ENCODE measurements around the gene WDR12.
"Not testable (repeated sequence)": the region's sequence is repeated elsewhere in the genome, so short reads cannot be mapped to it uniquely, and the experiment has no call there.

Gene WDR12

DNA sequence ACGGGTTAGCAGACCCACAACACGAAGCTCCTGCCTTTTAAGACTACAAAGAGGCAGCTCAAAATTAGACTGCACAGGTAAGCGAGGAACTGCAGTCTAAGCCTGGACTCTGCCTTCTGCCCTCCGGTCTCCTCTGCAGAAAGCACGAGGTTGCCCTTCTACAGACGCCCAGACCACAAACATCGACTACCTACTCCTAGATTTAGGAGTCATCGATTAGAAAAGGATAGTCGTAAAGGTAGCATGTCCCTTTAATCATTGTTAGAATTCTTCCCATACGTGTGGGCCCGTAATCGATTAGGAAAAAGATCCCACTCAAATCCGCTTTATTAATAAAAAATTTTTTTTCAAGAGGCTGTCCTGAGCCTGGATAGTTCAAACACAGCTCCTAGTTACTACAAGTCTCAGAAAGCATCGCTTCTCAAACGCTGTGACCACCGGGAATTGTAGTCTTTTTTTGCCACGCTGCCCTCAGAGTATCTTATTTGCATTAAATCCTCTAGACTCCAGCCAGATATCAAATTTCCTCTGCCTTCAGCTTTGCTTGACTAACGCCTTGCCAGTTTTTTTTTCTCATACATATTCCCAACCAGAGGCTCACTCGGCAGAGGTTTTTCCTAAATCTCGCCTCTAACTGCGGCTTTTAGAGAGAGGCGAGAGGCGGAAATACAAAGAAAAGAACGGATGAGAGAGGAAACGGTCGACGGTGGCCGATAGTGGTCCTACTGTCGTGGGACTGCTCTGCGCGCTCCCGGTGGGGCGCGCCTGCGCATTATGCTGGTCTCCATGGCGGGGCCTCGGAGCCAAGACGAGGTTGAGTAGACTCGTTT is at the start of gene WDR12, which contains the start of gene CARF:
WDR12 (minus strand) TSS at position 162 of the 830 bp plus-strand sequence. CDS start 197 bp downstream, outside the sequence.
CARF (plus strand) TSS at position 764 of the 830 bp plus-strand sequence. CDS start 29,628 bp downstream, outside the sequence.
- Histone ChIP-seq H3K9me3 (ENCODE audit: control insufficient read depth, insufficient read depth, low read length) (no peaks in the 10 kb centered on the region; the same call in 1 of the 2 replicates), H3K4me1 (ENCODE audit: insufficient read depth, low read length) (no peaks in the 10 kb centered on the region), H3K9ac (ENCODE audit: low read depth, low read length) (peak within 1 kb of the TSS; percentile 90), H3K36me3 (ENCODE audit: insufficient read depth, low read length) (no peaks in the 10 kb centered on the region; the same call in 1 of the 2 replicates)

DNA sequence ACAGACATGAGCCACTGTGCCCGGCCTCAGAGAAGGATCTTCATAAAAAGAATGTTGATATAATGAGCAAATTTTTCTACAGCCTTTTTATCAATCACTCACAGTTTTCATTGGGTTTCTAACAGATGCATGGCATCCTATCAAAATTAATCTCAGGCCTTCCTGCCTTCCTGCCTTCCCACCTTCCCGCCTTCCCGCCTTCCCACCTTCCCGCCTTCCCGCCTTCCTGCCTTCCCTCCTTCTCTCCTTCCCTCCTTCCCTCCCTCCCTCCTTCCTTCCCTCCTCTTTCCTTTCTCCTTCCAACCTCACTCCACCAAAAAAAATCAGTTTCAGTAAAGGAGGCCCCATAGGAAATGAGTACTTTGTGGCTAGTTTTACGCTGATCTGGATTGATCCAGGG is 49.1 kb upstream of the WDR12 start:
- H3K9me3 ChIP-seq (ENCODE audit: control insufficient read depth, insufficient read depth, low read length) = no peaks in the 10 kb centered on the region
- H3K4me1 ChIP-seq (ENCODE audit: insufficient read depth, low read length) = no peaks in the 10 kb centered on the region; the same call in 1 of the 2 replicates
- no peaks in the 10 kb centered on the region for H3K36me3 ChIP-seq (ENCODE audit: insufficient read depth, low read length)
- no peak overlapping the region for H3K9ac ChIP-seq (ENCODE audit: low read depth, low read length)

DNA sequence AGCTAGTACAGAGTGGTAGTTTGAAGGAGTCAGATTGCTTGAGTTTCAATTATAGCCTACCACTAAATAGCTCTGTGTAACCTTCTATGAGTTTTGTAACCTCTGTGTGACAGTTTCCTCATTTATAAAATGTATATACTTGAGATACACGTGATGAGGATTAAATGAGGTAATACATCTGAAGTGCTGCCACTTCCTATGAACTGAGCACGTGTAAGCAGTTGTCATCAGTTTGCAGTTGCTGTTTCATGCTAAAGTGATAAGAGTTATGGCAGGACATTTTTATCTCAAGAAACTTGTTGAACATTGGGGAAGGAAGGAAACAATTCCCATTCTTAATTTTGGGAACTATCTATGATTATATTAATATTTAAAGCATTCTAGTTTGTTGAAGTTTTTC is 39.1 kb upstream of the WDR12 start:
- Histone ChIP-seq H3K4me1 (ENCODE audit: insufficient read depth, low read length) (no peaks in the 10 kb centered on the region), H3K9me3 (ENCODE audit: control insufficient read depth, insufficient read depth, low read length) (0 out of 2 replicates have a peak, but pooled peaks cover under 1% of the 10 kb centered on the region), H3K36me3 (ENCODE audit: insufficient read depth, low read length) (peaks cover 4% of the 10 kb centered on the region; the same call in 1 of the 2 replicates), H3K9ac (ENCODE audit: low read depth, low read length) (no peak overlapping the region)

DNA sequence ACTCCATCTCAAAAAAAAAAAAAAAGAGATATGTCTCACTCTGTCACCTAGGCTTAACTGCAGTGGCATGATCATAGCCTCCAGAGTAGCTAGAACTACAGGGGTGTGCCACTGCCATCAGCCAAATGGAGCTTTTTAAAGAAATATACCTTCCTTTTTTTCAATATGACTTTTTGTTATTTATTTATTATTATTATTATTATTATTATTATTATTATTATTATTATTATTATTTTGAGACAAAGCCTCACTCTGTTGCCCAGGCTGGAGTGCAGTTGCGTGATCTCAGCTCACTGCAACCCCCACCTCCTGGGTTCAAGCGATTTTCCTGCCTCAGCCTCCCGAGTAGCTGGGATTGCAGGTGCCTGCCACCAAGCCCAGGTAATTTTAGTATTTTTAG is 37.9 kb upstream of the WDR12 start:
- not testable (repeated sequence) for H3K9ac ChIP-seq (ENCODE audit: low read depth, low read length); H3K36me3 ChIP-seq (ENCODE audit: insufficient read depth, low read length)

DNA sequence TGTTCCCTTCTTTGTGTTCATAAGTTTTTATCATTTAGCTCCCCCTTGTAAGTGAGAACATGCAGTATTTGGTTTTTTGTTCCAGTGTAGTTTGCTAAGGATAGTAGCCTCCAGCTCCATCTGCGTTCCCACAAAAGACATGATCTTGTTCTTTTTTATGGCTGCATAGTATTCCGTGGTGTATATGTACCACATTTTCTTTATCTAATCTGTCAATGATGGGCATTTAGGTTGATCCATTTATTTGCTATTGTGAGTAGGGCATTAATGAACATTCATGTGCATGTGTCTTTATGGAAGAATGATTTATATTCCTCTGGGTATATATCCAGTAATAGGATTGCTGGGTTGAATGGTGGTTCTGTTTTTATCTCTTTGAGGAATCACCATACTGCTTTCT is 34.0 kb upstream of the WDR12 start:
- Histone ChIP-seq H3K9ac (ENCODE audit: low read depth, low read length) (no peak overlapping the region), H3K9me3 (ENCODE audit: control insufficient read depth, insufficient read depth, low read length) (0 out of 2 replicates have a peak, but pooled peaks cover 3% of the 10 kb centered on the region), H3K36me3 (ENCODE audit: insufficient read depth, low read length) (peaks cover 4% of the 10 kb centered on the region; the same call in 1 of the 2 replicates), H3K4me1 (ENCODE audit: insufficient read depth, low read length) (no peaks in the 10 kb centered on the region)

More for the DNA sequence above, 37.9 kb upstream of the WDR12 start:
- not testable (repeated sequence) for H3K4me1 ChIP-seq (ENCODE audit: insufficient read depth, low read length); H3K9me3 ChIP-seq (ENCODE audit: control insufficient read depth, insufficient read depth, low read length)

DNA sequence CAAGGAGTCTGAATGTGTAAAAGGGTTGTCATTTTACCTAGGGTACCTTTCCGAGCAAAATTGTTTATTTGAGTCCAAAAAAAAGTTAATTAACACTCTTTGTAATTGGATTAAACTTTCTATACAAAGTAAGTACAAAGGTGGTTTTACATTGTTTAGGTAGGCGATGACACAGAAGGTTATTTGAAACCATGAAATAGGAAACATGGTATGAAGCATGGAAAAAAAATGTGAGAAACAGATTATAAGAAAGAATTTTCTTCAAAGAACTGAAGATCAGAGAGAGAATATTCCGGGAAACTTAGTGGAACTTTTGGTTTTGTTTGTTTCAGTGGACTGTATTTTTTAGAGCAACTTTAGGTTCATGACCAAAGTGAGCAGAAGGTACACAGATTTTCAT is 33.3 kb upstream of the WDR12 start:
- Histone ChIP-seq H3K9ac (ENCODE audit: low read depth, low read length) (no peak overlapping the region), H3K36me3 (ENCODE audit: insufficient read depth, low read length) (peaks cover 4% of the 10 kb centered on the region; the same call in 1 of the 2 replicates), H3K9me3 (ENCODE audit: control insufficient read depth, insufficient read depth, low read length) (0 out of 2 replicates have a peak, but pooled peaks cover 3% of the 10 kb centered on the region), H3K4me1 (ENCODE audit: insufficient read depth, low read length) (no peaks in the 10 kb centered on the region)

DNA sequence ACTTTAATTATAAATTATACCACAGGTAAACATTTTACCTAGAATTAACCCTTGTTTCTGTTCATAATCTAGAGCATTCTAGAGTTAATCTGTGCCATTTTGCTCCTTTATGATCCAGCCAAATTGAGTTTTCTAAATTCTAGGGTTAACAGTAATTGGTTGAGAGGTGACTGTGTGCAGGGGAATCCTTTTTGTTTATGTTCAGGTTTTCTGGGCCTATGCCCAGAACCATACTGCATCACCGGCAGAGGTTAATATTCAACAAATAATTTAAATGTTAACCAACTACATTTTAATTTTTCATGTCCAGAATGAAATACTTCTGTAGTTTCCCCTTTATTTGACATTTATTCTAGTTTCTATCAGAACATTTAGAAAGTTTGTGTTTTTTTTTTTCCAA is 32.9 kb upstream of the WDR12 start:
- Histone ChIP-seq H3K36me3 (ENCODE audit: insufficient read depth, low read length) (peaks cover 4% of the 10 kb centered on the region; the same call in 1 of the 2 replicates), H3K9me3 (ENCODE audit: control insufficient read depth, insufficient read depth, low read length) (0 out of 2 replicates have a peak, but pooled peaks cover 3% of the 10 kb centered on the region), H3K9ac (ENCODE audit: low read depth, low read length) (no peak overlapping the region), H3K4me1 (ENCODE audit: insufficient read depth, low read length) (no peaks in the 10 kb centered on the region)

DNA sequence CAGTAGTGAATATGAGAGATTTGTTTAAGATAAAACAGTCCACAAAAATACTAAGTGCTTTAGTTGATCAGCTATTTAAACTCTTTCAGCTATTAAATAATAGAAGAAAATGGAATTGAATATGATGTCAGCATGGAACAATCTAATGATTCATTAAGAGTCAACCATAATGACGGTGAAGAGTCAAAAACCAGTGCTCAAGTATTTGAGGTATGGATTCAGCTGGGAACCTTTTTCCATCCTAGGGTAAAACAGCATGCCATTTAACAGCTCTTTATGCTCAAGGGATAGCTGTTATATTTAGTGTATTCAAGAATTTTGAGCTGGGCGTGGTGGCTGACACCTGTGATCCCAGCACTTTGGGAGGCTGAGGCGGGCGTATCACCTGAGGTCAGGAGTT is 30.3 kb upstream of the WDR12 start:
- H3K36me3 ChIP-seq (ENCODE audit: insufficient read depth, low read length) = no peaks in the 10 kb centered on the region
- no peak overlapping the region for H3K9ac ChIP-seq (ENCODE audit: low read depth, low read length)
- H3K9me3 ChIP-seq (ENCODE audit: control insufficient read depth, insufficient read depth, low read length) = 0 out of 2 replicates have a peak, but pooled peaks cover 3% of the 10 kb centered on the region
- no peaks in the 10 kb centered on the region for H3K4me1 ChIP-seq (ENCODE audit: insufficient read depth, low read length)

DNA sequence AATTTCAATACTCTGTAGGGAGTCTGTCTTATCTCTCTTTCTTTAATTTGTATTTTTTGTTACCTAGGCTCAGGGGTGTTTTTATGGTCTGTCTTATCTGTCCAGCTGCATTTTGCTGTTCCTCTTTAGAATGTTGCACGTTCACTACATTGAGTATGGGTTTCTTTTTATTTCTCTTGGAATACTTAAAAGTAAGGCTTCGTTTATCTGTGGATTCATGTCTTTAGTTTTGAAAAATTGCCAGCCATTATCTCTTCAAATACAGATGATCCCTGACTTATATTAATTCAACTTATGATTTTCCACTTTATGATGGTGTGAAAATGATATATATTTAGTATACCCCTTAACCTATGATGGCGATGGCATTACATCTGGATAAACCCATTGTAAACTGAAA is 27.5 kb upstream of the WDR12 start:
- no peaks in the 10 kb centered on the region for H3K9me3 ChIP-seq (ENCODE audit: control insufficient read depth, insufficient read depth, low read length)
- no peaks in the 10 kb centered on the region for H3K36me3 ChIP-seq (ENCODE audit: insufficient read depth, low read length)
- H3K4me1 ChIP-seq (ENCODE audit: insufficient read depth, low read length) = no peaks in the 10 kb centered on the region
- no peak overlapping the region for H3K9ac ChIP-seq (ENCODE audit: low read depth, low read length)

DNA sequence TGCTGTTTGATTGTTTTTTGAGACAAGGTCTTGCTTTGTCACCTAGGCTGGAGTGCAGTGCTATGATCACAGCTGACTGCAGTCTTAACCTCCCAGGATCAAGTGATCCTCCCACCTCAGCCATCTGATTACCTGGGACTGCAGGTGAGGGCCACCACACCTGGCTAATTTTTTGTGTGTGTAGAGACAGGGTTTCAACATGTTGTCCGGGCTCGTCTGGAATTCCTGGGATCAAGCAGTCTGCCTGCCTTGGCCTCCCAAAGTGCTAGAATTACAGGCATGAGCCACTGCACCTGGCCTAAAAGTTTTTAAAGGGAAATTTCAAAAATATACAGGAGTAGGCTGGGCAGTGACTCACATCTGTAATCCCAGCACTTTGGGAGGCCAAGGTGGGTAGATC is 23.0 kb upstream of the WDR12 start:
- H3K36me3 ChIP-seq (ENCODE audit: insufficient read depth, low read length) = no peaks in the 10 kb centered on the region
- H3K9ac ChIP-seq (ENCODE audit: low read depth, low read length) = no peak overlapping the region
- H3K9me3 ChIP-seq (ENCODE audit: control insufficient read depth, insufficient read depth, low read length) = no peaks in the 10 kb centered on the region
- H3K4me1 ChIP-seq (ENCODE audit: insufficient read depth, low read length) = peaks cover 5% of the 10 kb centered on the region; the same call in 1 of the 2 replicates

DNA sequence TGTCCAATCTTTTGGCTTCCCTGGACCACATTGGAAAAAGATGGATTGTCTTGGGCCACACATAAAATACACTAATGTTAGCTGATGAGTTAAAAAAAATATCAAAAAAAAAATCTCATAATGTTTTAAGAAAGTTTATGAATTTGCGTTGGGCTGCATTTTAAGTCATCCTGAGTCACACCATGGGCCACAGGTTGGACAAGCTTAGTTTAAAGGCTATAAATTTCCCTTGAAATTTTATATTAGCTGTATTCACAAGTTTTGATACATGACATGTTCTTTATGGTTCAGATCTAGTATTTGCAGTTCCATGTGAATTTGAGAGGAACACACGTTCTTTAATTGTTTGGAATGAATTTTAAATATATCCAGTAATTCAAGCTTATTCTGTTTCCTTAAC is 22.5 kb upstream of the WDR12 start:
- Histone ChIP-seq H3K36me3 (ENCODE audit: insufficient read depth, low read length) (no peaks in the 10 kb centered on the region), H3K4me1 (ENCODE audit: insufficient read depth, low read length) (peaks cover 5% of the 10 kb centered on the region; the same call in 1 of the 2 replicates), H3K9ac (ENCODE audit: low read depth, low read length) (no peak overlapping the region), H3K9me3 (ENCODE audit: control insufficient read depth, insufficient read depth, low read length) (no peaks in the 10 kb centered on the region)

DNA sequence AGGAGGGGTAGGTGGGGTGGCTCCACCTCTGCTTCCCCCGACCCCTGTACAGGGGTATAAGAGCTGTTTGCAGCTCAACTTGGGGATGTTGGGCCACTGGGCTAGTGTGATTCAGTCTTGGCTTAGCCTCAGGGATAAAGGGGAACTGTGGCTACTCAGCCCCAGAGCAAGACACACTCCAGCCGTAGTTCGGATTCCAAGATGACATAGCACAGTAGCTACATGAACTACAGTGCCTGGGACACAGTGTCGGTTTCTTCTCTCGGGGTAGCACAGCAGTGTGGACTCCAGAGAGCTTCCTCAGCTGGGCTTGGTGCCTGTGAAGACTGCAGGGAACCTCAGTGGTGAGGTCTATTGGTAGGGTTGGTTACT is 21.7 kb upstream of the WDR12 start:
- Histone ChIP-seq H3K36me3 (ENCODE audit: insufficient read depth, low read length) (no peaks in the 10 kb centered on the region), H3K9me3 (ENCODE audit: control insufficient read depth, insufficient read depth, low read length) (no peaks in the 10 kb centered on the region), H3K9ac (ENCODE audit: low read depth, low read length) (no peak overlapping the region), H3K4me1 (ENCODE audit: insufficient read depth, low read length) (peaks cover 5% of the 10 kb centered on the region; the same call in 1 of the 2 replicates)

DNA sequence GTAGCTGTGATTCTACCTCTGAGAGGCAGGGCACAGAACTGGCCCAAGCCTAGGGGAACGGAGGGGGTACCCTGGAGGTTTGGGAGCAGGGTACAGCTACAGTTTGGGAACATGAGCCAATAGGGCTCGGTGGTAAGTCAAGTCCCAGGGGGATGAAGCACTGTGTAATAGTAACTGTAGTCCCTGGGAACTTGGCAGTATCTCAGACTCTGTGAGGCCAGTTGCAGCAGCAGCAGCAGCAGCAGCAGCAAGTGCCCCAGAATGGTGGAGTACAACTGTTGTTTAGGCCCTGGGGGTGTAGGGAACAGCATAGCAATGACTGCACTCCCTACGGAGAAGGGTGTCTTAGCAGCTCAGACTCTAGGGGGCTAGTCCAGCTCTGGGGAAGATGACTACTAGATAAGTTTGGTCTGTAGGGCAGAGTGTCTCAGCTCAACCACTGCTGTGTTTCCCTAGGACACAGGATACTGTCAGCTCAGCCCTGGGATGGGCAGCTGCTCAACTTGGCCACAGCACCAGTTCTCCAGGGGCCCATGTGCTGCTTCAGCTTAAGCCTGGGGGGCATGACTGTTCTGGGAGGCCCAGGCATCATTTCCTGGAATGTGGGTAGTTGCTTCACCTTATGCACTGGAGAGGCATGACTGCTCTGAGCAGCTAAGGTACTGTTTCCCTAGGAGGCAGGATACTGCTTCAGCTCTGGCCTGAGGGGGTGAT is 21.1 kb upstream of the WDR12 start:
- peaks cover 5% of the 10 kb centered on the region; the same call in 1 of the 2 replicates for H3K4me1 ChIP-seq (ENCODE audit: insufficient read depth, low read length)
- H3K9me3 ChIP-seq (ENCODE audit: control insufficient read depth, insufficient read depth, low read length) = no peaks in the 10 kb centered on the region
- no peaks in the 10 kb centered on the region for H3K36me3 ChIP-seq (ENCODE audit: insufficient read depth, low read length)
- no peak overlapping the region for H3K9ac ChIP-seq (ENCODE audit: low read depth, low read length)

DNA sequence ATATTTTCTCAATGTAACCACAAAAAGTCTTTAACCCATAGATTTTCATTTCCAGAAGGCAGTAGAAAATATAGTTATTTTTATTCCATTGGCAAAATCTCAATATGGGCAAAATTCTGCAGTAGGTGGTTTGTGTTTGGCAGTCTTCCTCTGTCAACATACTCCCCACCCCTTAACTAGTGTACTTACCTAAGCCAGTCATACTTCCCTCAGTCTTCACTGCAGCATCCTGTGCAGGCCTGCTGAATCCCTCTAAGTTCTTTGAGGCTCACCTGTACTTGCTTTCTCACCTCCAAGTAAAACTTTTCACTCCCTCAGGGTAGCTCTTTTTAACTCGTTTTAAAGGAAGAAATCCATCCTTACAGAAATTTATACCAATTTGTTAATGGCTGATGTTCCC is 7.4 kb upstream of the WDR12 start:
- H3K36me3 ChIP-seq (ENCODE audit: insufficient read depth, low read length) = no peaks in the 10 kb centered on the region; the same call in 1 of the 2 replicates
- no peaks in the 10 kb centered on the region for H3K9me3 ChIP-seq (ENCODE audit: control insufficient read depth, insufficient read depth, low read length)
- H3K4me1 ChIP-seq (ENCODE audit: insufficient read depth, low read length) = no peaks in the 10 kb centered on the region
- H3K9ac ChIP-seq (ENCODE audit: low read depth, low read length) = no peak overlapping the region

Measured in ES-I3 (cell line).